ENCODE results near the gene ZIC2. TPM values are rescaled to one million over a fixed set of nuclear protein-coding genes. Genes with fewer than 3 reads are reported as not detected.

ZIC2 gene
- total RNA-seq, 1 experiment from 2014 or later: 44.4 TPM

DNA sequence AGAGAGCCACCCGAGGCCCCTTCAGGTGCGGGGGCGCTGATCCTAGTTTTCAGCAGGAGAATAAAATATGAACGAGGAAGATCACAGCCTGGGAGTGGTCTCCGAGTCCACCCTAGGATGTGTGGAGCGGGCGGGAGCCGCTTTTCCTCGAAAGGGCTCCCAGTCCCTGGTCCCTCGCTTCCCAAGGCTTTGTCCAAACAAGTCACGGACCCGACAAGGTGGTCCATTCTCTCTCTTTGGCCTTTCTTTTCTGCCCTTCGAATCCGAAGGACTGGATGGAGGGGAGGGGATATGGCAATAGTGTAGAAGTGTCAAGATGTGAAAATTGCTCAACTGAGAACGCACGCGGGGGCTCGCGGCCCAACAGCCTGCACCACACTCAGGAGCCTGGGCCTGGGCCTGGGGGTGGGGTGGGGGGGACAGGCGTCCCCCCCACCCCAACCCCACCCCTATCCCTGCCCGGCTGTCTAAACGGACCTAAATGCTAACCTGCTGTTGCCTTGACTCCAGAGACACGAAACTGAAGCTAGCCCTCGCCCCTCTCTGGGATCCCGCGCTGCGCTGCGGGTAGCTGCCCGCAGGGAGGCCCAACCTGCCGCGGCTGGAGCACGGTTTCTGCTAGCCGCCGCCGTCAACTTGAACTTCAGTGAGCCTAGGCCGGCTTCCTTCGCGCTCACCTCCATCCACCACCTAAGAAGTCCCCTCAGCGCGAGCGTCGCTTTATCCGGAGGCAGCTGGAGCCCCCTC lies 7.1 kb downstream of the ZIC2 start:
- Histone ChIP-seq H3K27ac (ENCODE audit: low read depth, low read length) (no peak overlapping the region), H3K4me2 (ENCODE audit: low read length) (no peak overlapping the region), H3K9me3 (ENCODE audit: control insufficient read depth in 1 of 2, insufficient read depth in 1 of 2, low read depth in 1 of 2, low read length in 2 of 2) (no peaks in the 10 kb centered on the region), H3K4me3 (replicated peaks in 1 of 2; ENCODE audit: low read depth in 1 of 2, low read length in 2 of 2) (no peak overlapping the region), H3K9ac (ENCODE audit: low read length) (no peak overlapping the region), H3K27me3 (ENCODE audit: insufficient read depth, low read length) (peaks cover 9% of the 10 kb centered on the region), H3K79me2 (ENCODE audit: insufficient read depth, low read length) (peaks cover 15% of the 10 kb centered on the region), H3K9me2 (ENCODE audit: insufficient read depth) (no peaks in the 10 kb centered on the region), H2AFZ (ENCODE audit: low read depth, low read length, poor library complexity, severe bottlenecking) (no peak overlapping the region), H3K4me1 (ENCODE audit: control insufficient read depth in 1 of 2, insufficient read depth in 2 of 2, low read length in 2 of 2) (peaks cover 7 to 10% of the 10 kb centered on the region in 2 experiments), H4K20me1 (ENCODE audit: insufficient read depth) (no peaks in the 10 kb centered on the region), H3K36me3 (ENCODE audit: control insufficient read depth in 1 of 2, insufficient read depth in 2 of 2, low read length in 2 of 2) (peaks cover 0 to 6% of the 10 kb centered on the region in 2 experiments; a peak in 2 of 4 replicates)
- POLR2A ChIA-PET: no interaction called here
- intact Hi-C loops (cut with micrococcal nuclease): no loop called here
- TF ChIP-seq, protein P1, sequence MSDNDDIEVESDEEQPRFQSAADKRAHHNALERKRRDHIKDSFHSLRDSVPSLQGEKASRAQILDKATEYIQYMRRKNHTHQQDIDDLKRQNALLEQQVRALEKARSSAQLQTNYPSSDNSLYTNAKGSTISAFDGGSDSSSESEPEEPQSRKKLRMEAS (IDR thresholded peaks at IDR 0.05): no peak
- TF ChIP-seq POLR2AphosphoS5 (IDR thresholded peaks at IDR 0.05; ENCODE audit: low read depth, low read length) (no peak), JUND (IDR thresholded peaks at IDR 0.05) (no peak), YY1 (IDR thresholded peaks at IDR 0.05; ENCODE audit: extremely low read depth, insufficient replicate concordance, low read depth, low read length) (no peak), FOSL1 (IDR thresholded peaks at IDR 0.05; ENCODE audit: low read depth) (no peak), TCF7L2 (IDR thresholded peaks at IDR 0.05; ENCODE audit: borderline replicate concordance, extremely low read depth, insufficient read depth, insufficient read length) (no peak), RAD21 (IDR thresholded peaks at IDR 0.05; ENCODE audit: low read depth) (no peak), ELF1 (IDR thresholded peaks at IDR 0.05; ENCODE audit: borderline replicate concordance, low read depth) (no peak), SRF (IDR thresholded peaks at IDR 0.05; ENCODE audit: low read depth) (no peak), ZNF274 (IDR thresholded peaks at IDR 0.05; ENCODE audit: low read depth, low read length) (no peak)
- TF ChIP-seq, protein P2, sequence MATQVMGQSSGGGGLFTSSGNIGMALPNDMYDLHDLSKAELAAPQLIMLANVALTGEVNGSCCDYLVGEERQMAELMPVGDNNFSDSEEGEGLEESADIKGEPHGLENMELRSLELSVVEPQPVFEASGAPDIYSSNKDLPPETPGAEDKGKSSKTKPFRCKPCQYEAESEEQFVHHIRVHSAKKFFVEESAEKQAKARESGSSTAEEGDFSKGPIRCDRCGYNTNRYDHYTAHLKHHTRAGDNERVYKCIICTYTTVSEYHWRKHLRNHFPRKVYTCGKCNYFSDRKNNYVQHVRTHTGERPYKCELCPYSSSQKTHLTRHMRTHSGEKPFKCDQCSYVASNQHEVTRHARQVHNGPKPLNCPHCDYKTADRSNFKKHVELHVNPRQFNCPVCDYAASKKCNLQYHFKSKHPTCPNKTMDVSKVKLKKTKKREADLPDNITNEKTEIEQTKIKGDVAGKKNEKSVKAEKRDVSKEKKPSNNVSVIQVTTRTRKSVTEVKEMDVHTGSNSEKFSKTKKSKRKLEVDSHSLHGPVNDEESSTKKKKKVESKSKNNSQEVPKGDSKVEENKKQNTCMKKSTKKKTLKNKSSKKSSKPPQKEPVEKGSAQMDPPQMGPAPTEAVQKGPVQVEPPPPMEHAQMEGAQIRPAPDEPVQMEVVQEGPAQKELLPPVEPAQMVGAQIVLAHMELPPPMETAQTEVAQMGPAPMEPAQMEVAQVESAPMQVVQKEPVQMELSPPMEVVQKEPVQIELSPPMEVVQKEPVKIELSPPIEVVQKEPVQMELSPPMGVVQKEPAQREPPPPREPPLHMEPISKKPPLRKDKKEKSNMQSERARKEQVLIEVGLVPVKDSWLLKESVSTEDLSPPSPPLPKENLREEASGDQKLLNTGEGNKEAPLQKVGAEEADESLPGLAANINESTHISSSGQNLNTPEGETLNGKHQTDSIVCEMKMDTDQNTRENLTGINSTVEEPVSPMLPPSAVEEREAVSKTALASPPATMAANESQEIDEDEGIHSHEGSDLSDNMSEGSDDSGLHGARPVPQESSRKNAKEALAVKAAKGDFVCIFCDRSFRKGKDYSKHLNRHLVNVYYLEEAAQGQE (IDR thresholded peaks at IDR 0.05; ENCODE audit: low read depth): no peak
- TF ChIP-seq, protein P3, sequence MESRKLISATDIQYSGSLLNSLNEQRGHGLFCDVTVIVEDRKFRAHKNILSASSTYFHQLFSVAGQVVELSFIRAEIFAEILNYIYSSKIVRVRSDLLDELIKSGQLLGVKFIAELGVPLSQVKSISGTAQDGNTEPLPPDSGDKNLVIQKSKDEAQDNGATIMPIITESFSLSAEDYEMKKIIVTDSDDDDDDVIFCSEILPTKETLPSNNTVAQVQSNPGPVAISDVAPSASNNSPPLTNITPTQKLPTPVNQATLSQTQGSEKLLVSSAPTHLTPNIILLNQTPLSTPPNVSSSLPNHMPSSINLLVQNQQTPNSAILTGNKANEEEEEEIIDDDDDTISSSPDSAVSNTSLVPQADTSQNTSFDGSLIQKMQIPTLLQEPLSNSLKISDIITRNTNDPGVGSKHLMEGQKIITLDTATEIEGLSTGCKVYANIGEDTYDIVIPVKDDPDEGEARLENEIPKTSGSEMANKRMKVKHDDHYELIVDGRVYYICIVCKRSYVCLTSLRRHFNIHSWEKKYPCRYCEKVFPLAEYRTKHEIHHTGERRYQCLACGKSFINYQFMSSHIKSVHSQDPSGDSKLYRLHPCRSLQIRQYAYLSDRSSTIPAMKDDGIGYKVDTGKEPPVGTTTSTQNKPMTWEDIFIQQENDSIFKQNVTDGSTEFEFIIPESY (IDR thresholded peaks at IDR 0.05; ENCODE audit: extremely low read depth, insufficient replicate concordance, low read length): no peak
- TF ChIP-seq, protein P4, sequence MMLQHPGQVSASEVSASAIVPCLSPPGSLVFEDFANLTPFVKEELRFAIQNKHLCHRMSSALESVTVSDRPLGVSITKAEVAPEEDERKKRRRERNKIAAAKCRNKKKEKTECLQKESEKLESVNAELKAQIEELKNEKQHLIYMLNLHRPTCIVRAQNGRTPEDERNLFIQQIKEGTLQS (IDR thresholded peaks at IDR 0.05): no peak
- BruUV-seq (replicated peaks): no TSS peak
- ATAC-seq: no peak
- CTCF ChIA-PET: no interaction called here
- DNase-seq (ENCODE audit: low read depth, low spot score): no peak
- RAD21 ChIA-PET (ENCODE audit: low non-redundant PET in 1 of 2, low total read pairs in 2 of 2, uncharacterized antibody in 2 of 2, unreplicated experiment in 2 of 2): no interaction called here

All from HCT116 (cell line).